Lung (tissue), 12 donors: Measurements from ENCODE around the gene ETS2. TPM values are rescaled to one million over a fixed set of nuclear protein-coding genes. Genes with fewer than 3 reads are reported as not detected.

ENCODE experiments used
- ATAC-seq: fragments of 200-7000 bp; cut with Tn5 transposase; one replicate; pipeline ENCODE4 v1.9.1; 2020; ENCODE audit warnings: moderate number of reproducible peaks; ENCODE audit not compliant: insufficient read depth, low FRiP score
- DNase-seq, 3 donors: peaks; one replicate each; pipeline ENCODE4 v3.0.0-alpha.2; 2013 to 2017
- H3K27ac ChIP-seq, 2 donors: one replicate each; pipeline ENCODE4 v1.5.1; 2013; ENCODE audit warnings: mild to moderate bottlenecking in 2 of 2, moderate library complexity in 2 of 2, control low read depth in 1 of 2, inconsistent platforms in 1 of 2, low read depth in 1 of 2, low read length in 1 of 2
- H3K27me3 ChIP-seq, 3 donors: one replicate each; pipeline ENCODE4 v1.5.1; 2013; ENCODE audit warnings: low read length in 2 of 3; ENCODE audit not compliant: control insufficient read depth in 3 of 3, insufficient read depth in 3 of 3
- H3K36me3 ChIP-seq, 4 donors: one replicate each; pipeline ENCODE4 v1.5.1; 2013; ENCODE audit warnings: low read length in 4 of 4, mild to moderate bottlenecking in 1 of 4, moderate library complexity in 1 of 4; ENCODE audit not compliant: control insufficient read depth in 4 of 4, insufficient read depth in 4 of 4
- H3K4me1 ChIP-seq, 5 donors: one replicate each; pipeline ENCODE4 v1.5.1; 2013; ENCODE audit warnings: low read length in 5 of 5, mild to moderate bottlenecking in 2 of 5, moderate library complexity in 1 of 5; ENCODE audit not compliant: control insufficient read depth in 5 of 5, insufficient read depth in 5 of 5
- H3K4me3 ChIP-seq: one replicate; pipeline ENCODE4 v1.5.1; 2013; ENCODE audit warnings: mild to moderate bottlenecking, control low read depth, moderate library complexity
- H3K9ac ChIP-seq, 2 donors: one replicate each; pipeline ENCODE4 v1.5.1; 2013; ENCODE audit warnings: low read length in 2 of 2, control low read depth in 1 of 2; ENCODE audit not compliant: insufficient read depth in 1 of 2
- H3K9me3 ChIP-seq, 4 donors: one replicate each; pipeline ENCODE4 v1.5.1; 2013; ENCODE audit warnings: low read length in 3 of 4, mild to moderate bottlenecking in 1 of 4, moderate library complexity in 1 of 4; ENCODE audit not compliant: control insufficient read depth in 4 of 4, insufficient read depth in 3 of 4
- CTCF ChIP-seq: IDR thresholded peaks from 2 replicates; pipeline ENCODE4 v1.5.1; 2012; ENCODE audit warnings: mild to moderate bottlenecking; ENCODE audit errors: control extremely low read depth, extremely low read depth
- WGBS, 2 donors: extraction: QIAGEN DNeasy Blood & Tissue Kit; methylation state at CpG; one replicate each; pipeline ENCODE4 v1.1.7; 2013; 5-methylcytosine and 5-hydroxymethylcytosine counted together
- polyA plus RNA-seq, 2 donors: library from polyadenylated mRNA; stranded (reverse); fragments of 200-250 nt; gene quantifications; one replicate each; pipeline ENCODE4 v1.2.1, GENCODE V29; 2013
- total RNA-seq, 2 donors: library from RNA; depleted of rRNA in 1 of 2; stranded (reverse); fragments of >200 nt in 1 of 2; gene quantifications; one replicate each; pipeline ENCODE4 v1.2.1, GENCODE V29; 2014 to 2021
- donor health status: control.
- donor health status: control.
- donor health status: Bipolar disorder and iron deficiency.
- donor health status: healthy.
- donor health status: DM: yes; HTN: yes; CAD: no.

Gene ETS2
- total and polyA plus RNA-seq, 4 donors = 64.7 to 186 (median 158) TPM

GRCh38 chr21:38850277-38850951 is 44.7 kb downstream of the ETS2 start:
- Histone ChIP-seq H3K27me3 (no peaks in the 10 kb centered on the region), H3K36me3 (no peaks in the 10 kb centered on the region), H3K4me1 (peaks cover 2 to 27% (median 14%) of the 10 kb centered on the region in 5 donors), H3K27ac (no peak overlapping the region), H3K9me3 (peaks cover 0 to 4% (median 0%) of the 10 kb centered on the region in 4 donors), H3K9ac (no peak overlapping the region), H3K4me3 (no peak overlapping the region)
- TF ChIP-seq CTCF = no peak
- DNase-seq (no peak), ATAC-seq (no peak)
- WGBS, 2 donors = 86 to 89% methylated on average over 6 of the region's 6 CpGs

GRCh38 chr21:38851101-38851500 is 45.4 kb downstream of the ETS2 start:
- H3K27ac ChIP-seq = no peak overlapping the region
- H3K9ac ChIP-seq = no peak overlapping the region
- H3K36me3 ChIP-seq = no peaks in the 10 kb centered on the region
- DNase-seq = no peak
- no peak for TF ChIP-seq CTCF
- 92 to 96% methylated on average over 1 of the region's 1 CpG for WGBS, 2 donors
- H3K4me1 ChIP-seq = peaks cover 2 to 27% (median 14%) of the 10 kb centered on the region in 5 donors
- no peak for ATAC-seq
- H3K4me3 ChIP-seq = no peak overlapping the region
- peaks cover 0 to 4% (median 0%) of the 10 kb centered on the region in 4 donors for H3K9me3 ChIP-seq
- no peaks in the 10 kb centered on the region for H3K27me3 ChIP-seq

- Histone ChIP-seq H3K27me3 (no peaks in the 10 kb centered on the region), H3K9me3 (peaks cover 0 to 4% (median 0%) of the 10 kb centered on the region in 4 donors), H3K4me3 (no peak overlapping the region), H3K9ac (no peak overlapping the region), H3K36me3 (no peaks in the 10 kb centered on the region), H3K27ac (no peak overlapping the region), H3K4me1 (peaks cover 2 to 24% (median 11%) of the 10 kb centered on the region in 5 donors)
- TF ChIP-seq CTCF = no peak
- no peak for ATAC-seq
- WGBS, 2 donors = 88 to 94% methylated on average over 3 of the region's 3 CpGs
- no peak for DNase-seq
These were observed 46.5 kb downstream of the ETS2 start for GRCh38 chr21:38852278-38852677.
